GM19324 (cell line): ENCODE data around the gene FBXO45.
"Not testable (repeated sequence)": the region's sequence is repeated elsewhere in the genome, so short reads cannot be mapped to it uniquely, and the experiment has no call there.

Experiments used
- ATAC-seq: cut with Tn5 transposase; IDR thresholded peaks from one replicate; pipeline ENCODE4 v1.9.1; 2021; ENCODE audit warnings: mild to moderate bottlenecking, moderate library complexity; ENCODE audit not compliant: unreplicated experiment, low FRiP score

The FBXO45 gene

GRCh38 chr3:196554205-196554604, 14.3 kb upstream of the FBXO45 start:
- ATAC-seq, result no peak

GRCh38 chr3:196555295-196555694, 13.2 kb upstream of the FBXO45 start:
- no peak for ATAC-seq

- no peak for ATAC-seq
Observed at GRCh38 chr3:196557236-196557635, 11.2 kb upstream of the FBXO45 start.

DNA sequence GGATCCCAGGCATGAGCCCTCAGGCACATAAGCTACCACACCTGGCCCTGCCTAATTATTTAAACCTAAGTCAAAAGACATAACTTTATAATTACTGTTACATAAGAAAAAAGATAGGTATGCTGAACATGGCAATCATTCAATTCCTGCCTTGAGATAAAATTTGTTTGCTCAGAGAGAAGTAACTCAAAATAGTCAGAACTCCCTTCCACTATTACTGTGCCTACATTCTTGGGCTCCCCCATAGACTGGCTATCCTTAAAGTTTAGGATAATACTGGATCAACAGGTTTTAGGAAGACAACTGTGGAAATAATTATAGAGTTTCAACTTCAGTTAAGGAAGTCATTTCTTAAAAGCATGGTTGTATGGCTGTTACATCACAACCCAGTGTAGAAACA, 10.0 kb upstream of the FBXO45 start:
- ATAC-seq, result no peak

GRCh38 chr3:196559826-196560225, 8.6 kb upstream of the FBXO45 start:
- no peak for ATAC-seq

DNA sequence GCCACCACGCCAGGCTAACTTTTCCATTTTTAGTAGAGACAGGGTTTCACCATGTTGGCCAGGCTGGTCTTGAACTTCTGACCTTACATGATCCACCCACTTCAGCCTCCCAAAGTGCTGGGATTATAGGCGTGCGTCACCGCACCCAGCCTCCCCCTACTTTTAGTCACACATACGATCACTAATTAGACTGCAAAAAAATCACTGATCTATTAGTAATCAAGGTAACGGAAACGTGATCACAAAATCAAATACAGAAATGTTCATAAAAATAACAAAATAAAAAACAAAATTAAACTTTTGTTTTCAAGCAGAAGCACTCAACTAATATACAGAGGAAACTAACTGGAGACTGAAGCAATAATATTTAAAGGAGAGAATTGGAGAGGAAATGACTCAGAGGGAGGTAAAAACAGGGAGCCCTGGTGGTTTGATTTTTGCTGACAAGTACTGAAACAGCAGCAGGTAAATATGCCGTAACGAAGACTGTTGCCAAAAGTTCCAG, 4.7 kb upstream of the FBXO45 start:
- ATAC-seq, result no peak

- peak; percentile 50 for ATAC-seq
Observed at GRCh38 chr3:196569003-196569516, 600 bp downstream of the FBXO45 start.

DNA sequence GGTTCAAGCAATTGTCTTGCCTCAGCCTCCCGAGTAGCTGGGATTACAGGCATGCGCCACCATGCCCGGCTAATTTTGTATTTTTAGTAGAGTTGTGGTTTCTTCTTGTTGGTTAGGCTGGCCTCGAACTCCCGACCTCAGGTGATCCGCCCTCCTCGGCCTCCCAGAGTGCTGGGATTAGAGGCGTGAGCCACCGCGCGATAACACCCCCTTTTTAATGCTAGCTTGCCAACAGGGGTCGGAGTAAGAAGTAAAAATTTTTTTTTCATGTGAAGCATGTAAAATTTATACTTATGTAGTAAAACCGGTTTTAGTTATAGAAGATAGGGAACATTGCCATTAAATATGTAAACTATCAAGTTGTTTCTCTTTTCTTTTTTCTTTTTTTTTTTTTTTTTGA, 1.9 kb downstream of the FBXO45 start:
- not testable (repeated sequence) for ATAC-seq

DNA sequence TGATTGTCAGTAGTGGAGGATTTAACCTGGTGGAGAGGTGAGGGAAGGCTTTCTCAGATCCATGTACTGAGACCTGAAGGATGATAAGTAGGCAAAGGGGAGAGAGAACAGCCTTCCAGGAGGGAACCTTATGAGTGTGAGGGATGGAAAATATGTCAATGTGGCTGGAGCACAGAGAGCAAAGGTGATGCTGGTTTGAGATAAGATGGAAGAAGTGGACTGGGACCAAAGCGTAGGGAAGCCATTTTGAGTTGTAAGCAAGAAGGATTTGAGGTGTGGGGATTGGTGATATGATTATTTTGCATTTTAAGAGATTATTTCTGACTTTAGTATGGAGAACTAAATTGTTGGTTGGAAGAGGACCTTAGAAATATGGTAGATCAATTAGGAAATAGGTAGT, 3.9 kb downstream of the FBXO45 start:
- no peak for ATAC-seq

GRCh38 chr3:196585044-196585757, 16.7 kb downstream of the FBXO45 start:
- ATAC-seq, result no peak

GRCh38 chr3:196590279-196590678, 21.8 kb downstream of the FBXO45 start:
- no peak for ATAC-seq

DNA sequence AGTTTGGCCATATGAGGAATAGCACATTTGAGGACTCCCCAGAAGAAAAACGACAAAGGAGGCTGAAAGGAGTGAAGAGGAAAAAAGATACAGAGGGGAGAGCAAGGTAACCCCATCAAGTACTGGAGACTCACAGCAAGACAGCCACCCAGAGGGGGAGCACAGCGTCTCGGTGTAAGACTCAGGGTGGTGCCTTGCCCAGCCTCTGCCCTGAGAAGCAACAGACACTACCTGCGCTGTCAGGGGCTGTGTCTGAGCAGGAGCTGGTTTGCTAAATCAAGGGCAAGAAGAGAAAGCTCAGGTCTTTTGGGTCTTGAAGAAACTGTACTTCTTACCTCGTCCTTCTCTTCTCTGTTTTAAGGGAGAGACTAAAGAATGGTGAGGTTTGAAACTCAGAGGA, 27.9 kb downstream of the FBXO45 start:
- ATAC-seq, result no peak

GRCh38 chr3:196597971-196598733, 29.7 kb downstream of the FBXO45 start:
- ATAC-seq, result not testable (repeated sequence)

GRCh38 chr3:196599734-196600128, 31.3 kb downstream of the FBXO45 start:
- ATAC-seq, result no peak

DNA sequence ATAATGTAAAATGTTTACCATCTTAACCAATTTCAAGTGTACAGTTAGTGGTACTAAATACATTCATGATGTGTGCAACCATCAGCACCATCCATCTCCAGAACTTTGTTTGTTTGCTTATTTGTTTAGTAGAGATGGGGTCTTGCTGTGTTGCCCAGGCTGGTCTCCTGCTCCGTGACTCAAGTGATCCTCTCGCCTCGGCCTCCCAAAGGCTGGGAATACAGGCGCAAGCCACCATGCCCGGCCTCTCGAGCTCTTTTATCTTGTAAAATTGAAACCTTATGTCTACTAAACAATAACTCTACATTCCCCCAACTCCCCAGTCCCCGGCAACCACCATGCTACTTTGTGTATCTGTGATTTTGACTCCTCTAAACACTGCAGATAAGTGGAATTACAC, 31.9 kb downstream of the FBXO45 start:
- no peak for ATAC-seq

DNA sequence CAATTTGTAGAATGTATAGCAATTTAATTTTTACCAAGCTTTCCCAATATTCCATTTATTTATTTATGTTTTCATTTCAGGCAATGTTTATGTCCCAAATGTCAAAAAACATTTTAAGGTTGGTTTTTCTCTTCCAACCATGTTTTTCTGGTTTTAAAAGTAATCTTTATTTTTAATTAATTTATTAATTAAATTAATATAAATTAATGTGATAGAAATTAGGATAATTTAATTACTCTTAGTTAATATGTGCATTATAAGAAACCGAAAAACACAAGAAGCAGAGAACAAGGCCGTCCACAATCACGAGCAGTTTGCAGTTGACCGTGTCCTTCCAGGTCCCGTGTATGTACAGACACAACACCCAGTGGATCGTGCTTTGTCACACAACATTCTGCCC, 34.2 kb downstream of the FBXO45 start:
- ATAC-seq, result no peak

DNA sequence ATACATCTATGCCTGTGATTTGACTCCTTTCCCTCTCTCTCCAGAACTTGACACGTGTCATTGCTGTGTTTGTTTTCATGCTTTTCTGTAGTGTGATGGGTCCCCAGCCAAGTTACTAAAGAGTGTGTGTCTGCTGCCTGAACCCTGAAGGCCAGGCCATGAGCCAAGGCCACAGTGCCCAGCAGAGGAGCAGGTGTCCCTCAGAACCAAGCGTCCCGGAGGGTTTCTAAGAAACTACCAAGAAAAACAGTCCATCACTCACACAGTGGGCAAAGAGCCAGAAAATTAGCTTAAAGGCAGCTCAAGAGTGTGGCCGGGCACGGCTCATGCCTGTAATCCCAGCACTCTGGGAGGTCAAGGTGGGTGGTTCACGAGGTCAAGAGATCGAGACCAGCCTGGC, 35.2 kb downstream of the FBXO45 start:
- ATAC-seq, result no peak

GRCh38 chr3:196604548-196604947, 36.1 kb downstream of the FBXO45 start:
- no peak for ATAC-seq

GRCh38 chr3:196608693-196609092, 40.2 kb downstream of the FBXO45 start:
- ATAC-seq, result no peak

DNA sequence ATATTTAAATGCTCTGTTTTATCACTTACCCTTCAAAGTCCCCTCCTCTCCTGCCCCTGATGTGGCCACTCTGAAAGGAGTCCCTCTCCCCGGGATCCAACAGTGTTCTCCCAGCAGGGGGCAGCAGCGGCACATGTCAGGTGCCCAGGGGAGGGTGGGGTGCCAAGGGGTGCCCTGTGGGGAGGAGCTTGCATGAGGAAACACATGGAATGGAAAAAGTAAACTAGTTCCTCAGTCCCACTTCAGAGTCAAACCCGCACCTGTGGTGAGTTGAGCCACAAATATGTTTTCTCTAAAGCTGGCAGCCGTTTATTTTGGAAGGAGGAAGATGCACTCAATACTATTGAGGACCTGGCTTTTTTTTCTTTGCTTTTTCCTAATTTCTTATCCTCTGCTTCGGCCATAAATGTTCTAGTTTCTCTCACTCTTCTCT, 40.9 kb downstream of the FBXO45 start:
- ATAC-seq, result peak; percentile 58

GRCh38 chr3:196609805-196610515, 41.5 kb downstream of the FBXO45 start:
- ATAC-seq, result no peak
